Neural cell (in vitro differentiated cells): ENCODE data around the gene ACVR1B.

Experiments used
- POLR2AphosphoS5 ChIP-seq: IDR thresholded peaks from 2 replicates; pipeline ENCODE4 v1.6.1; 2012
- RAD21 ChIP-seq: fragments of 450-650 bp; conservative IDR thresholded peaks from 2 replicates; pipeline ENCODE4 v1.6.1; 2014; ENCODE audit warnings: antibody characterized with exemption, mild to moderate bottlenecking, moderate library complexity
- TF ChIP-seq, protein P1 (sequence below): fragments of 450-650 bp; IDR thresholded peaks from 2 replicates; pipeline ENCODE4 v1.5.1; 2014; ENCODE audit warnings: antibody characterized with exemption, mild to moderate bottlenecking, moderate library complexity; ENCODE audit not compliant: poor library complexity, severe bottlenecking
- TF ChIP-seq, protein P2 (sequence below): IDR thresholded peaks from 2 replicates; pipeline ENCODE4 v1.6.1; 2012; ENCODE audit warnings: borderline replicate concordance

DNA sequence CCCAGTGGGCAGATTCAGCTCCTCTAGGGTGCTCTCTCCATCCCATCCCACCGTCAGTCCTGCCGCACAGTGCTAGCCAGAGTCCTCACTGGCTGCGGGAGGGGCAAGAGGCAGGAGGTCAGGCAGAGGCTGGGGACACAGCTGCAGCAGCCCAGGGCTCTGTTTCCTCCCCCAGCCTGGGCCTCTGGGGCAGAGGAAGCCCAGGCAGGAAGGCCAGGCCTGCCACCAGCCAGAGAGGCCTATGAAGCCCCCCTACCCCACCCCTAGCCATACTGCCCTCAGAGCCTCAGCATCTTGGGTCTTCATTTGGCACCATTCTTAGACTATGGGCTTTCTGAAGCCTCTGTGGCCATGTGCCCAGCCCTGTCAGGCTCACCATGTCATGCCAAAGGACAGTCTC, 40.8 kb upstream of the ACVR1B start:
- TF ChIP-seq, protein P1, sequence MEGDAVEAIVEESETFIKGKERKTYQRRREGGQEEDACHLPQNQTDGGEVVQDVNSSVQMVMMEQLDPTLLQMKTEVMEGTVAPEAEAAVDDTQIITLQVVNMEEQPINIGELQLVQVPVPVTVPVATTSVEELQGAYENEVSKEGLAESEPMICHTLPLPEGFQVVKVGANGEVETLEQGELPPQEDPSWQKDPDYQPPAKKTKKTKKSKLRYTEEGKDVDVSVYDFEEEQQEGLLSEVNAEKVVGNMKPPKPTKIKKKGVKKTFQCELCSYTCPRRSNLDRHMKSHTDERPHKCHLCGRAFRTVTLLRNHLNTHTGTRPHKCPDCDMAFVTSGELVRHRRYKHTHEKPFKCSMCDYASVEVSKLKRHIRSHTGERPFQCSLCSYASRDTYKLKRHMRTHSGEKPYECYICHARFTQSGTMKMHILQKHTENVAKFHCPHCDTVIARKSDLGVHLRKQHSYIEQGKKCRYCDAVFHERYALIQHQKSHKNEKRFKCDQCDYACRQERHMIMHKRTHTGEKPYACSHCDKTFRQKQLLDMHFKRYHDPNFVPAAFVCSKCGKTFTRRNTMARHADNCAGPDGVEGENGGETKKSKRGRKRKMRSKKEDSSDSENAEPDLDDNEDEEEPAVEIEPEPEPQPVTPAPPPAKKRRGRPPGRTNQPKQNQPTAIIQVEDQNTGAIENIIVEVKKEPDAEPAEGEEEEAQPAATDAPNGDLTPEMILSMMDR: no peak
- TF ChIP-seq RAD21 (no peak), POLR2AphosphoS5 (no peak)
- TF ChIP-seq, protein P2, sequence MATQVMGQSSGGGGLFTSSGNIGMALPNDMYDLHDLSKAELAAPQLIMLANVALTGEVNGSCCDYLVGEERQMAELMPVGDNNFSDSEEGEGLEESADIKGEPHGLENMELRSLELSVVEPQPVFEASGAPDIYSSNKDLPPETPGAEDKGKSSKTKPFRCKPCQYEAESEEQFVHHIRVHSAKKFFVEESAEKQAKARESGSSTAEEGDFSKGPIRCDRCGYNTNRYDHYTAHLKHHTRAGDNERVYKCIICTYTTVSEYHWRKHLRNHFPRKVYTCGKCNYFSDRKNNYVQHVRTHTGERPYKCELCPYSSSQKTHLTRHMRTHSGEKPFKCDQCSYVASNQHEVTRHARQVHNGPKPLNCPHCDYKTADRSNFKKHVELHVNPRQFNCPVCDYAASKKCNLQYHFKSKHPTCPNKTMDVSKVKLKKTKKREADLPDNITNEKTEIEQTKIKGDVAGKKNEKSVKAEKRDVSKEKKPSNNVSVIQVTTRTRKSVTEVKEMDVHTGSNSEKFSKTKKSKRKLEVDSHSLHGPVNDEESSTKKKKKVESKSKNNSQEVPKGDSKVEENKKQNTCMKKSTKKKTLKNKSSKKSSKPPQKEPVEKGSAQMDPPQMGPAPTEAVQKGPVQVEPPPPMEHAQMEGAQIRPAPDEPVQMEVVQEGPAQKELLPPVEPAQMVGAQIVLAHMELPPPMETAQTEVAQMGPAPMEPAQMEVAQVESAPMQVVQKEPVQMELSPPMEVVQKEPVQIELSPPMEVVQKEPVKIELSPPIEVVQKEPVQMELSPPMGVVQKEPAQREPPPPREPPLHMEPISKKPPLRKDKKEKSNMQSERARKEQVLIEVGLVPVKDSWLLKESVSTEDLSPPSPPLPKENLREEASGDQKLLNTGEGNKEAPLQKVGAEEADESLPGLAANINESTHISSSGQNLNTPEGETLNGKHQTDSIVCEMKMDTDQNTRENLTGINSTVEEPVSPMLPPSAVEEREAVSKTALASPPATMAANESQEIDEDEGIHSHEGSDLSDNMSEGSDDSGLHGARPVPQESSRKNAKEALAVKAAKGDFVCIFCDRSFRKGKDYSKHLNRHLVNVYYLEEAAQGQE: no peak
